HG02970 (cell line): ENCODE results near the gene TRIM37.
A peak's percentile ranks its signal among the peaks of the same experiment; 100 is the strongest.
"Not testable (repeated sequence)": the region's sequence is repeated elsewhere in the genome, so short reads cannot be mapped to it uniquely, and the experiment has no call there.

Source experiments
- ATAC-seq: cut with Tn5 transposase; IDR thresholded peaks from one replicate; pipeline ENCODE4 v1.9.1; 2021; ENCODE audit warnings: mild to moderate bottlenecking, moderate library complexity, moderate number of reproducible peaks; ENCODE audit not compliant: unreplicated experiment, low FRiP score

The TRIM37 gene

GRCh38 chr17:59106463-59107305, at the start of gene TRIM37:
Gene TRIM37, minus strand, starts transcription at chr17:59106880. Its CDS starts 419 bp downstream, at chr17:59106461.
- peak; percentile 92 for ATAC-seq

DNA sequence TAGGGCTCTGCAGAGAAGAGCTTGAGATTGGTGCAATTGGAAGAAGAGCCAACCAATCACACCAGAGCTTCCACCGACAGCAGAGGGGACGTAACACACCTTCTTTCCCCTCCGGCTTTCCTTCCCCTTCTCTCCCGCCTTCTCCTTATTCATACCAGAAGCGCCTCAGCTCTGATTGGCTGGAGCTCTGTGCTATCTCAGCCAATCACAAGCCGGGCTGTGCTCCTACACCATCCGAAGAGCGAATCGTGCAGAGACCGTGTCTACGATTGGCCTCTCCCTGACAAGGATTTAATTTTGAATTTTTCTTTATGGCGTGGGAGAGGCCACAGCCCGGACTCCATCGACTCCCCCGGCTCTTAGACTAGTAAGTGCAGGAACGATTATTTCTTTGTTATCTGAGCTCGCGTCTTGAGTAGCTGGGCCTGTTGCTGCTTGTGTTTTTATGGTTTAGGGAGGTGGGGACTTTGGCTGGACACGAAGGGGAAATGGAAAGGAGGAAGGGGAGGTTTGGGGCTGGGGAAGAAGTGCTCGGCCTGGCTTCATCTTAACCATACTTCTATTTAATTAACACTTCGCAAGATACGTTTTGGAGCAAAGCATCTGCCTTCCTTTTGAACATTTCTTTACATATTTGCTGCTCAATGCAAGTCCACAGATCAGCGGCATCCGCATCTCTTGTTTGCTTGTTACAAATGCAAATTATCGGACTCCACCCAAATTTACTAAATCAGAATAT, 48.9 kb upstream of the TRIM37 start, which contains the start of gene PRR11:
PRR11 (plus strand) TSS at position 308 of the 739 bp plus-strand sequence. CDS start 14,007 bp downstream, outside the sequence.
- ATAC-seq = peak; percentile 92

GRCh38 chr17:59154721-59155438, 48.2 kb upstream of the TRIM37 start, which contains the start of gene SKA2:
Gene SKA2, minus strand, starts transcription at chr17:59155186. Its CDS starts 23 bp downstream, at chr17:59155163.
- ATAC-seq = peak; percentile 28

DNA sequence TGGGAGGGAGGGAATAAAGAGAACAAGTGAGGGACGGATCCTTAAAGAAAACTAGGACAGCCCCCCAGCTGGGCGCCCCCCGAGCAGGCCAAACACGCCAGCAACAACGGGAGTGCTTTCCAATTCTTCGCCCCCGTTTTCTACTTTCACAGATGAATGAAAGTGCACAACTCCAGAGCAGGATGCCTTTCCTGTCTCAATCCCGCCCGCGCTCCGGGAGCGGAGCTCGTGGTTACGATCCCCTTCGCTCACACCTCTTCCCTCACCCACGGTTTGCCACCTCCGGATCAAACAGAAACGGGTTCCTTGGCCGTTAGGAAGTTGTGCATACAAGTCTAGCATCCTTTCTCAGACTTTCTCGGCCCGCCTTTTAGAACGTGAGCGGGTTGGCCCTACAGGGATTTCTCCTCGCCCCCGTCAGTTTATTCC, 47.6 kb upstream of the TRIM37 start:
- no peak for ATAC-seq

DNA sequence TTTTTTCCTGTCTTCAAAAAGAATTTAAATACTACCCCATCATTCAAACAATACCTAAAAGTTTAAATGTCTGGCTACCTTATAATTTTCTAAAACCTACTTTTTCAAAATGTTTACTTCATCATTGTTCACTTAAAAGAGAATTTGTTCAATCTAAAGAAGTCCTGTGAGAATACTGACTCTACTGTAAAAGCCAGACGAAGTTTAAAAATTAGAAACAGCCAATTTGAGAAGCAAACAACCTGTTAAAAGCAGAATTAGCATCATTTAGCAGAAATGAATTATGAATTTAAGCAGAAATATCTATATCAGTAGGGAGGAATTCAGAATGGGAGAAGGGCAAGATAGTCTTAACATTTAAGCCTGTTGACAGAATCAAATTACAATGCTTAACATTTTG, 46.2 kb upstream of the TRIM37 start:
- ATAC-seq = no peak

DNA sequence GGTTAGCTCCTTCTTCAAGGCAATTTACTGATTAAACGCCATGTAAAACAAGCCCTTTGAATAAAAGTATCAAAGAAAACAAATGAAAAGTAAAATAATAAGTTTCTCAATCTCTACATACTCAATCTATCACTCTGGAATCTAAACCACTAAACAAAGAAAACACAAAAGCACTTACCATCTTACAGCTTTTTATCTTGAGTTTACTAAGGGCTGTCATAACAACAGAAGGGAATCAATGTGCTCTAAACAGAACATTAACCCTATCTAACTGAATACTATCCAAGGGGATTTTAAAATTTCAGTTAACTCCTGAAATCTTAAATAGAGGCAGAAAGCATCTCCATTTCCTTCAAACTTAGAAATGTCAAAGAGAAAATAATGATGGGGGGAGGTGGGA, 44.9 kb upstream of the TRIM37 start:
- no peak for ATAC-seq

DNA sequence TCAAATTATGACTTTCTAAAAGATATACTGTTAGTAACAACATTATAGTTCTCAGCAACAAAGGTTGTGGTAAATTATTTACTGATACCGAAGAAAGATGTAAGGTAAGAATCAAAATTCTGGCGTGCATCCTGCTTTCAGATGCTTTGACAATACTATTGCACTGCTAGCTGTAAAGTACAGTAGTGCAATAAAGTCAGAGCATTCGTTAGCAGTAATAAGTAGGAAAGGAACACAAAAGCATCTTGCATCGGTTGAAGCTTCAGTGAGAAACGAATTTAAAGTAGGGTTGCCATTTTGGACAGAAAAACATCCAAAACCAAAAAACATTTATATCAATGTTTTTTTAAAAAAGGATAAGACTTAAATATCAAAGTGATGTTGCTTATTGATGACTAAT, 44.3 kb upstream of the TRIM37 start:
- no peak for ATAC-seq

DNA sequence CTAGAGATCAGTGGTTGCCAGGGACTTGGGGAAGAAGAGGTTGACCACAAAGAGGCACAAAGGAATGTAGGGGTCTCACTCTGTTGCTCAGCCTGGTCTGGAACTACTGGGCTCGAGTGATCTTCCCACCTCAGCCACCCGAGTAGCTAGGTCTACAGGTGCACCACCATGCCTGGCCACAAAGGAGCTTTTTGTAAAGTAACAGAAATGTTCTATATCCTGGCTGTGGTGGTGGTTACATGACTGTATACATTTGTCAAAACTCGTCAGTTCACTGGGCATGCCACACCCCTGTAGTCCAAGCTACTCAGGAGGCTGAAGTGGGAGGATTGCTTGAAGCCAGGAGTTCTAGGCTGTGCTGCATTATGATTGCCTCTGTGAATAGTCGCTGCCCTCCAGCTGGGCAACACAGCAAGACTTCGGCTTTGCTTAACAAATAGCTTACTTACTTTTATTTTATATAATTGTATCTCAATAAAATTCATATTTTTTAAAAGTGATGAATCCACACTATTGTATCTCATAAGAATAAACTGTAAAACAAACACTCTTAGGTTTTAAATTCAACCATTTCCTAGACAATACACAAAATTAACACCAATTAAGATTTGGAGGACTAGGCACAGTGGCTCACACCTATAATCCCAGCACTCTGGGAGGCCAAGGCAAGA, 43.3 kb upstream of the TRIM37 start:
- ATAC-seq = no peak

DNA sequence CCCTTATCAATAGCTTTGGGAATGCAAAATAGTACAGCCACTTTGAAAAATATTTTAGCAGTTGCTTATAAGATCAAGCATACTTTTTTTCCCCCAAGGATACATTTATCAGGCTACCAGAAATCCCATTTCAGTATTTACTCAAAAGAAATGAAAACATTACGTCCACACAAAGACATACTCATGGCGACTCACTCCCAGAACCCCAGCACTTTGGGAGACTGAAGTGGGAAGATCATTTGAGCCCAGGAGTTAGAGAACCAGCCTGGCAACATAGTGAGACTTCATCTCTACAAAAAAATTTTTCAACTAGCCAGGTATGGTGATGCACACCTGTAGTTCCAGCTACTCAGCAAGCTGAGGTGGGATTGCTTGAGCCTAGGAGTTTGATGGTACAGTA, 42.4 kb upstream of the TRIM37 start:
- ATAC-seq = no peak

DNA sequence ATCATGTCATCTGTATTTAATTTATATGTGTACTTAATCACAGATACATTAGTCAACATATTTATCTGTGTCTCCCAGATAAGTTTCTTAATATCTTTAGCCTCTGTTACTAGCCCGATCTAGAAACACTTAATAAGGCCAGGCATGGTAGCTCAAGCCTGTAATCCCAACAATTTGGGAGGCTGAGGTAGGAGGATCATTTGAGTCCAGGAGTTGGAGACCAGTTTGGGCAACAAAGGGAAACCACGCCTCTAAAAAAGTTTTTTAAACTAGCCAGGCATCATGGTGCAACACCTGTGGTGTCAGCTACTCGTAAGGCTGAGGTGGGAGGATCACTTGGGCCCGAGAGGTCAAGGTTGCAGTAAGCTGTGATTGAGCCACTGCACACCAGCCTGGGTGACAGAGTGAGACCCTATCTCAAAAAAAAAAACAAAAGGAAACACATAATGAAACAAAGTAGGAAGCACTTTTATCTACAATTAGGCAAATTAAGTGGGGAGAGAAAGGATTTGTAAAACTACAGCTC, 39.0 kb upstream of the TRIM37 start:
- no peak for ATAC-seq

DNA sequence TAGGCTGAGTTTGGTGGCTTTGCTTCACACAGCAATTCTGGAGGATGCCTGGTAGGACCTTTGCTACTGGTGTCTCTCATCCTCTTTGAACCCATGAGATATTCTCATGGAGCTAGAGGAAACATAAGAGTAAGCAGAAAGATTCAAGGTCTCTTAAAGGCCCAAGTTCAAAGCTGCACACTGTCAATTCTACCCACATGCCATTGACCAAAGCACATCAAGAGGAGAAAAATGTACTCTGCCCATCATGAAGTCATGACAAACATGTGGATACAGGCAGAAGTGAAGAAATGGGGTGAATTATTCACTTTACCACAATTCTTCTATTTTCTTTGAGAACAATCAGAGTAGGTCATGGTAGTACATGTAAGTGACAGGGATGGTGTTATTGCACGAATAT, 35.2 kb upstream of the TRIM37 start:
- no peak for ATAC-seq

GRCh38 chr17:59139939-59140338, 33.3 kb upstream of the TRIM37 start:
- ATAC-seq = no peak

- ATAC-seq = not testable (repeated sequence)
These were observed 31.7 kb upstream of the TRIM37 start for GRCh38 chr17:59138339-59138738.

DNA sequence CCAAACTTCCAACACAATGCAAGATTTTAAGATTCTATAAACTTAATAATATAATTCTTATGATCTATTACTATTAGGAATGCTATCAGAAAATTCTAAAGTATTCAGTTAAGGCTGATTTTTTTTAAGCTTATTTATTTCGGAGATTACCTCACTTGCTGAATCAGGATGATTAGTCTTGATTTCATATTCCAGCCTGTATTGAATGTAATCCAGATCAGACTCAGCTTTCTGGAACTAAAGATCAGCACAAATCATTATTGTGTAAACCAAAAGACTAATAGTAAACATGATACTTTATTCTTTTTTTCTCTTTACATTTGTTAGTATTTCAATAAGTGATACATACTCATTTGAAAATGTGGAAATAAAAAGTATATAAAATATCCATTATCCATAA, 24.5 kb upstream of the TRIM37 start:
- ATAC-seq = no peak

GRCh38 chr17:59129814-59130213, 23.1 kb upstream of the TRIM37 start:
- no peak for ATAC-seq

DNA sequence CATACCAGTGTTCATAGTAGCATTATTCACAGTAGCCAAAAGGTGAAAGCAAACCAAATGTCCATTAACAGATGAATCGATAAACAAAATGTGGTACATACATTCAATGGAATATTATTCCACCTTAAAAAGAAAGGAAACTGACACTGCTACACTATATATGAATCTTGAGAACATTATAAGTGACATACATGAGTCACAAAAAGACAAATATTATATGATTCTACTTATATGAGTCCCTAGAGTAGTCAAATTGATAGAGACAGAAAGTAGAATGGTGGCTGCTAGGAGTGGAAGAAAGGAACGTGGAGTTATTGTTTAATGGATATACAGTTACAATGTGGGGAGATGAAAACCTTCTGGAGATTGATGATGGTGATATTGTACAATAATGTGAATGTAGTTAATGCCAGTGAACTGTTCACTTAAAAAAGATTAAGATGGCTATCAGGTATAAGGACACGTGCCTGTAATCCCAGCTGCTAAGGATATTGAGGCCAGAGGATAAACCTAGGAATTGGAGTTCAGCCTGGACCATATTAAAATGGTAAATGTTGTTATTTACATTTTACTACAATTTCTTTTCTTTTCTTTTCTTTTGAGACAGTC, 20.2 kb upstream of the TRIM37 start:
- ATAC-seq = no peak

DNA sequence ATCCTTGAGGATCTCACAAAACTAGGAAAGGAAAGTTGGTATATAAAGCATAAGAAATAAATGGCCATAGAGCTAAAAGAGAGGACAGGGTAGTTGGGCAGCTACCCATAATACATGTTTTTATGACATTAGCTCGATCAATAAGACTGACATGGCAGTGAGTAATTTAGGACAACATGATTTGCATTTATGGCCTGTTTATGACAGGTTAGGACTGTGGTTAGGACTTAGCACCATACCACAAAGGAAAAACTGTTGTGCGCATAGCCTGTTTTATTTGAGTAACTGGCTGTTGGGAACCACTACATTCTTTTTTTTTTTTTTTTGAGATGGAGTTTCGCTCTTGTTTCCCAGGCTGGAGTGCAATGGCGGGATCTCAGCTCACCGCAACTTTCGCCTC, 18.0 kb upstream of the TRIM37 start:
- ATAC-seq = no peak

DNA sequence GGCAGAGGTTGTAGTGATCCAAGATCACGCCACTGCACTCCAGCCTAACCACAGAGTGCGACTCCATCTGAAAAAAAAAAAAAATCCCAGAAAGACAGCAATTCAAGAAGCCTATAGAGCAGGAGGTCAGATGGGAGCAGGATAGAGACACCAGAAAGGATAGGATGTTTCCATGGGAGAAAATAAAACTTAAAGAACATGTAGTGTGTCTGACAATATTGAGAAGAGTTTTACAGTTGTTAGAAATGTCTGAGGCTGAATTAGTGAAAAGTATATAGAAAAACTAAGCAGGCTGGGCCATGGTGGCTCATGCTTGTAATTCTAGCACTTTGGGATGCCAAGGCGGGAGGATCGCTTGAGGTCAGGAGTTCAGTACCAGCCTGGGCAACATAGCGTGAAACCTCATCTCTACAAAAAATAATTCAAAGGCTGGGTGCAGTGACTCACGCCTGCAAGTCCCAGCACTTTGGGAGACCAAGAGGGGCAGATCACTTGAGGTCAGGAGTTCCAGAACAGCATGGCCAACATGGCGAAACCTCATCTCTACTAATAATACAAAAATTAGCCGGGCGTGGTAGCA, 15.3 kb upstream of the TRIM37 start:
- no peak for ATAC-seq

- no peak for ATAC-seq
These were observed 8.8 kb upstream of the TRIM37 start for GRCh38 chr17:59115474-59115873.
